ENCODE results near the gene ADGRD2. TPM values are rescaled to one million over a fixed set of nuclear protein-coding genes. Genes with fewer than 3 reads are reported as not detected.

ADGRD2 gene
- total and polyA plus RNA-seq, 2 of the 13 experiments (the other 11 are each of a cell fraction or from before 2014, with no cell fraction given) = not detected

DNA sequence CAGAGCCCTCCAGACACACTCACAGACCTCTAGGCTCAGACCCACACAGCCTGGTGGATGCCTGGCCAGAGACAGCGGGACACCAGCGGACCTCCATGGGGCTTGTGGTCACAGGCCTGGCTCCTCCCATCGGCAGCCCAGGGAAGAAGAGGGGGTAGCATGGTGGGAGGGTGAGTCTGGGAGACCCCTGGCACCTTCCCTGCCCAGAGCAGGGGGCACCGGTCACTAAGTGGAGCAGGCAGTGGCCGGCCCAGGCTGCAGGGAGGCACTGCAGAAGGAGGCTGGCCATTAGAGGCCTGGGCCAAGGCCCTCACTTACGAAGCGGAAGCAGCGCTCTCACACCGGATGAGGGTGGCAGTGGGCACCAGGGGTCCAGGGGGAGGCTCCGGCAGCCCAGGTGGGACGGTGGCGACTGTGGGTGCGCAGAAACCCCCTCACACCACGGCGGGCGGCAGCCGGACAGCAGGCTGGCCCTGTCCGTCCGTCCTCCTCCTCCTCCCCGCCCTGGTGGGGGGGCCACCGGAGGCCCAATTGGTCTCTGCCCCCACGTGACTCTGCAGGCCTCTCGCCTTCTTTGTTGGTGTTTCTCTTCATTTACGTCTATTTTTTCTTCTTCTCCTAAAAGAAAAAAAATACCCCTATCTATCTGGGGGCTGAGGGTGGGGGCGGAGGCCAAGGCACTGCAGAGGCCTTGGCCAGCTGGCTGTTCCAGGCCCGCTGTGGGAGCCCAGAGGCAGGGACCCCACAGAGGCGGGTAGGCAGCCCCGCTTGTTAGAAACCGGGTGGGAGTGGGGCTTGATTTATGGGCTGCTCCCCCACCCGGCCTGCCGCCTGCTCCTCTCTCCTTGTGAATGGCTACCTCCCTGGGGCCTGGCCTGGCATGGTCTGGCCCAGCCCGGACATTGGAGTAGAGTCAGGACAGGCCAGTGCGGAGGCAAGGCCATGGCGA, 57.0 kb downstream of the ADGRD2 start, which contains the start of gene NR5A1 (continued):
- 0 out of 2 replicates have a peak, but pooled peaks have one; percentile 13 for TF ChIP-seq RFXAP (CRISPR knock-in tag; IDR thresholded peaks at IDR 0.05; ENCODE audit: borderline replicate concordance)
- TF ChIP-seq KDM4B (CRISPR knock-in tag; IDR thresholded peaks at IDR 0.05) = no peak
- no peak for TF ChIP-seq DNMT1 (CRISPR knock-in tag; IDR thresholded peaks at IDR 0.05)
- TF ChIP-seq, protein P1, sequence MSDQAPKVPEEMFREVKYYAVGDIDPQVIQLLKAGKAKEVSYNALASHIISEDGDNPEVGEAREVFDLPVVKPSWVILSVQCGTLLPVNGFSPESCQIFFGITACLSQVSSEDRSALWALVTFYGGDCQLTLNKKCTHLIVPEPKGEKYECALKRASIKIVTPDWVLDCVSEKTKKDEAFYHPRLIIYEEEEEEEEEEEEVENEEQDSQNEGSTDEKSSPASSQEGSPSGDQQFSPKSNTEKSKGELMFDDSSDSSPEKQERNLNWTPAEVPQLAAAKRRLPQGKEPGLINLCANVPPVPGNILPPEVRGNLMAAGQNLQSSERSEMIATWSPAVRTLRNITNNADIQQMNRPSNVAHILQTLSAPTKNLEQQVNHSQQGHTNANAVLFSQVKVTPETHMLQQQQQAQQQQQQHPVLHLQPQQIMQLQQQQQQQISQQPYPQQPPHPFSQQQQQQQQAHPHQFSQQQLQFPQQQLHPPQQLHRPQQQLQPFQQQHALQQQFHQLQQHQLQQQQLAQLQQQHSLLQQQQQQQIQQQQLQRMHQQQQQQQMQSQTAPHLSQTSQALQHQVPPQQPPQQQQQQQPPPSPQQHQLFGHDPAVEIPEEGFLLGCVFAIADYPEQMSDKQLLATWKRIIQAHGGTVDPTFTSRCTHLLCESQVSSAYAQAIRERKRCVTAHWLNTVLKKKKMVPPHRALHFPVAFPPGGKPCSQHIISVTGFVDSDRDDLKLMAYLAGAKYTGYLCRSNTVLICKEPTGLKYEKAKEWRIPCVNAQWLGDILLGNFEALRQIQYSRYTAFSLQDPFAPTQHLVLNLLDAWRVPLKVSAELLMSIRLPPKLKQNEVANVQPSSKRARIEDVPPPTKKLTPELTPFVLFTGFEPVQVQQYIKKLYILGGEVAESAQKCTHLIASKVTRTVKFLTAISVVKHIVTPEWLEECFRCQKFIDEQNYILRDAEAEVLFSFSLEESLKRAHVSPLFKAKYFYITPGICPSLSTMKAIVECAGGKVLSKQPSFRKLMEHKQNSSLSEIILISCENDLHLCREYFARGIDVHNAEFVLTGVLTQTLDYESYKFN (CRISPR knock-in tag; conservative IDR thresholded peaks at IDR 0.05) = peak; percentile 13; the same call in 1 of the 2 replicates
- no peak for TF ChIP-seq ZNF569 (CRISPR knock-in tag; IDR thresholded peaks at IDR 0.05; ENCODE audit: borderline replicate concordance)
- TF ChIP-seq, protein P2, sequence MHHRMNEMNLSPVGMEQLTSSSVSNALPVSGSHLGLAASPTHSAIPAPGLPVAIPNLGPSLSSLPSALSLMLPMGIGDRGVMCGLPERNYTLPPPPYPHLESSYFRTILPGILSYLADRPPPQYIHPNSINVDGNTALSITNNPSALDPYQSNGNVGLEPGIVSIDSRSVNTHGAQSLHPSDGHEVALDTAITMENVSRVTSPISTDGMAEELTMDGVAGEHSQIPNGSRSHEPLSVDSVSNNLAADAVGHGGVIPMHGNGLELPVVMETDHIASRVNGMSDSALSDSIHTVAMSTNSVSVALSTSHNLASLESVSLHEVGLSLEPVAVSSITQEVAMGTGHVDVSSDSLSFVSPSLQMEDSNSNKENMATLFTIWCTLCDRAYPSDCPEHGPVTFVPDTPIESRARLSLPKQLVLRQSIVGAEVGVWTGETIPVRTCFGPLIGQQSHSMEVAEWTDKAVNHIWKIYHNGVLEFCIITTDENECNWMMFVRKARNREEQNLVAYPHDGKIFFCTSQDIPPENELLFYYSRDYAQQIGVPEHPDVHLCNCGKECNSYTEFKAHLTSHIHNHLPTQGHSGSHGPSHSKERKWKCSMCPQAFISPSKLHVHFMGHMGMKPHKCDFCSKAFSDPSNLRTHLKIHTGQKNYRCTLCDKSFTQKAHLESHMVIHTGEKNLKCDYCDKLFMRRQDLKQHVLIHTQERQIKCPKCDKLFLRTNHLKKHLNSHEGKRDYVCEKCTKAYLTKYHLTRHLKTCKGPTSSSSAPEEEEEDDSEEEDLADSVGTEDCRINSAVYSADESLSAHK (CRISPR knock-in tag; IDR thresholded peaks at IDR 0.05; ENCODE audit: borderline replicate concordance) = no peak
- no peak for TF ChIP-seq MAFK (conservative IDR thresholded peaks at IDR 0.05 in 1 of 2, IDR thresholded peaks at IDR 0.05 in 1 of 2; ENCODE audit: low read length in 2 of 2)
- TF ChIP-seq, protein P3, sequence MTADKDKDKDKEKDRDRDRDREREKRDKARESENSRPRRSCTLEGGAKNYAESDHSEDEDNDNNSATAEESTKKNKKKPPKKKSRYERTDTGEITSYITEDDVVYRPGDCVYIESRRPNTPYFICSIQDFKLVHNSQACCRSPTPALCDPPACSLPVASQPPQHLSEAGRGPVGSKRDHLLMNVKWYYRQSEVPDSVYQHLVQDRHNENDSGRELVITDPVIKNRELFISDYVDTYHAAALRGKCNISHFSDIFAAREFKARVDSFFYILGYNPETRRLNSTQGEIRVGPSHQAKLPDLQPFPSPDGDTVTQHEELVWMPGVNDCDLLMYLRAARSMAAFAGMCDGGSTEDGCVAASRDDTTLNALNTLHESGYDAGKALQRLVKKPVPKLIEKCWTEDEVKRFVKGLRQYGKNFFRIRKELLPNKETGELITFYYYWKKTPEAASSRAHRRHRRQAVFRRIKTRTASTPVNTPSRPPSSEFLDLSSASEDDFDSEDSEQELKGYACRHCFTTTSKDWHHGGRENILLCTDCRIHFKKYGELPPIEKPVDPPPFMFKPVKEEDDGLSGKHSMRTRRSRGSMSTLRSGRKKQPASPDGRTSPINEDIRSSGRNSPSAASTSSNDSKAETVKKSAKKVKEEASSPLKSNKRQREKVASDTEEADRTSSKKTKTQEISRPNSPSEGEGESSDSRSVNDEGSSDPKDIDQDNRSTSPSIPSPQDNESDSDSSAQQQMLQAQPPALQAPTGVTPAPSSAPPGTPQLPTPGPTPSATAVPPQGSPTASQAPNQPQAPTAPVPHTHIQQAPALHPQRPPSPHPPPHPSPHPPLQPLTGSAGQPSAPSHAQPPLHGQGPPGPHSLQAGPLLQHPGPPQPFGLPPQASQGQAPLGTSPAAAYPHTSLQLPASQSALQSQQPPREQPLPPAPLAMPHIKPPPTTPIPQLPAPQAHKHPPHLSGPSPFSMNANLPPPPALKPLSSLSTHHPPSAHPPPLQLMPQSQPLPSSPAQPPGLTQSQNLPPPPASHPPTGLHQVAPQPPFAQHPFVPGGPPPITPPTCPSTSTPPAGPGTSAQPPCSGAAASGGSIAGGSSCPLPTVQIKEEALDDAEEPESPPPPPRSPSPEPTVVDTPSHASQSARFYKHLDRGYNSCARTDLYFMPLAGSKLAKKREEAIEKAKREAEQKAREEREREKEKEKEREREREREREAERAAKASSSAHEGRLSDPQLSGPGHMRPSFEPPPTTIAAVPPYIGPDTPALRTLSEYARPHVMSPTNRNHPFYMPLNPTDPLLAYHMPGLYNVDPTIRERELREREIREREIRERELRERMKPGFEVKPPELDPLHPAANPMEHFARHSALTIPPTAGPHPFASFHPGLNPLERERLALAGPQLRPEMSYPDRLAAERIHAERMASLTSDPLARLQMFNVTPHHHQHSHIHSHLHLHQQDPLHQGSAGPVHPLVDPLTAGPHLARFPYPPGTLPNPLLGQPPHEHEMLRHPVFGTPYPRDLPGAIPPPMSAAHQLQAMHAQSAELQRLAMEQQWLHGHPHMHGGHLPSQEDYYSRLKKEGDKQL (CRISPR knock-in tag; IDR thresholded peaks at IDR 0.05; ENCODE audit: low read depth) = no peak
- TF ChIP-seq, protein P4, sequence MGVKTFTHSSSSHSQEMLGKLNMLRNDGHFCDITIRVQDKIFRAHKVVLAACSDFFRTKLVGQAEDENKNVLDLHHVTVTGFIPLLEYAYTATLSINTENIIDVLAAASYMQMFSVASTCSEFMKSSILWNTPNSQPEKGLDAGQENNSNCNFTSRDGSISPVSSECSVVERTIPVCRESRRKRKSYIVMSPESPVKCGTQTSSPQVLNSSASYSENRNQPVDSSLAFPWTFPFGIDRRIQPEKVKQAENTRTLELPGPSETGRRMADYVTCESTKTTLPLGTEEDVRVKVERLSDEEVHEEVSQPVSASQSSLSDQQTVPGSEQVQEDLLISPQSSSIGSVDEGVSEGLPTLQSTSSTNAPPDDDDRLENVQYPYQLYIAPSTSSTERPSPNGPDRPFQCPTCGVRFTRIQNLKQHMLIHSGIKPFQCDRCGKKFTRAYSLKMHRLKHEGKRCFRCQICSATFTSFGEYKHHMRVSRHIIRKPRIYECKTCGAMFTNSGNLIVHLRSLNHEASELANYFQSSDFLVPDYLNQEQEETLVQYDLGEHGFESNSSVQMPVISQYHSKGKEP (CRISPR knock-in tag; IDR thresholded peaks at IDR 0.05) = no peak
- no peak for TF ChIP-seq FOXM1 (CRISPR knock-in tag; IDR thresholded peaks at IDR 0.05)
- no peak for TF ChIP-seq ZNF577 (CRISPR knock-in tag; IDR thresholded peaks at IDR 0.05; ENCODE audit: borderline replicate concordance, low read depth)
- TF ChIP-seq TAF15 (IDR thresholded peaks at IDR 0.05; ENCODE audit: low read depth, low read length, poor library complexity, severe bottlenecking) = no peak
- no peak for TF ChIP-seq PLRG1 (conservative IDR thresholded peaks at IDR 0.05)
- TF ChIP-seq KDM1A (CRISPR knock-in tag; IDR thresholded peaks at IDR 0.05) = no peak
- TF ChIP-seq ELF3 (CRISPR knock-in tag; IDR thresholded peaks at IDR 0.05) = peak; percentile 68; the same call in 1 of the 2 replicates

Data from HepG2 (cell line).